Activated T-cell treated with anti-CD3 and anti-CD28 coated beads, Interleukin-2, amount 50 U/mL, for 1 hour (primary cell): ENCODE data around the gene SP3.
"Not testable (repeated sequence)": the region's sequence is repeated elsewhere in the genome, so short reads cannot be mapped to it uniquely, and the experiment has no call there.

ENCODE experiments used
- DNase-seq: peaks from one replicate; pipeline ENCODE4 v3.0.0-alpha.2; 2020

SP3 gene

DNA sequence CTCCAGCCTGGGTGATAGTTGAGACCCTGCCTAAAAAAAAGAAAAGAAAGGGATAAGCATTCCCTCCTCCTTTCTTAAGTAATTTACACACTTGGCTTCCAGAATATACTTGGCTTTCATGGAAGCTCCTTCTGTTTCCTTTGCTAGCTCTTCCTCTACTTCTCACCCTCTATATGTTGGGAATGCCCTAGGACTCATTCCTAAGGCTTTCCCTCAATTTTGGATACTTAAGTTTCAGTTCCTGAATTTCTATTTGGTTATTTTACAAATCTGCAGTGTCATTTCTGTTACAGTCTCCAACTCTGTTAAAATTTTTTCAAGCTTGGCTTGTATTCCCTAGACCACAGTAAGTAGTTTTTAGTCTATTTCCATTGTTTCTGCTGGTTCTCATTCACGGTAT is 23.6 kb downstream of the SP3 start:
- DNase-seq, result no peak

- DNase-seq, result no peak
These were observed 24.8 kb downstream of the SP3 start for GRCh38 chr2:173940208-173941020.

DNA sequence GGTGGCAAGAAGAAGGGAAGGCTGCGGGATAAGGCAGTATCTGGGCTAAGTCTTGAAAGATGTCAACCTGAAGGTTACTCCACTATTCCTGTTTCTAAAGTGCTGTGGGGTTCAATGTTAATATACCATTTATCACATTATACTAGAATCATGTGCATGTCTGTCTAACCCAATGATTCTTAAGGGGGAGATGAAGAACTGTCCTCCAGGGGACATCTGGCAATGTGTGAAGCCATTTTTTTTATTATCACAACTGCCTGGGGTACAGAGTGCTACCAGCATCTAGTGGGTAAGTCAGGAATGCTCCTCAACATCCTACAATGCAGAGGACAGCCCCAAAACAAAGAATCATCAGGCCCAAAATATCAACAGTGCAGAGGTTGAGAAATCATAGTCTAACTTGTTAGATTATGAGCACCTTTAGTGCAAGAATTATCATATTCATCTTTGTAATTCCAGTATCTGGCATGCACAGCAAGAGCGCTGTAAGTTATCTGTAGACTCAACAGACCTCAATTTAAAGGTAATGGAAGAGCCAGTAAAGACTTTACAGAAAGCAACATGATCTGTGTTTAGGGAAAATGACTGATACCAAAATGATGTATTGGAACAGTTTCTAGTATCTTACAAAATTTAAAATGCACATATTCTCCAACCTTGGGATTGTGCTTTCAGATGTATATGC is 26.3 kb downstream of the SP3 start:
- no peak for DNase-seq

- no peak for DNase-seq
These were observed 29.9 kb downstream of the SP3 start for GRCh38 chr2:173935305-173935704.

DNA sequence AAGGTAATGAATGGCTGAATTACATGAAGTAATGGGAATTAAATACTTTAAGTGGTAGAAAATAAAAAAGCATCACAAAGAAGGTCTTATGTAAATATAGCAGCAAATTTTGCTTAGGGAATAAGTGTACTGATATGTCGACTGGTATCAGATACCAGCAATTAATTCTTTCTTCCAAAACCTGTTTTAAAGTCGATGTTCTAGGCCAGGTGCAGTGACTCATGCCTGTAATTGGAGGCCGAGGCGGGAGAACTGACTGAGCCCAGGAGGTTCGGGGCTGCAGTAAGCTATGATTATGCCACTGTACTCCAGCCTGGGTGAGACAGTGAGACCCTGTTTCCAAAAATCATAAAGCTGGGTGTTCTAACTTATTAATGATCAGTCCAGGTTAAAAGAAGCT is 30.3 kb downstream of the SP3 start:
- no peak for DNase-seq

DNA sequence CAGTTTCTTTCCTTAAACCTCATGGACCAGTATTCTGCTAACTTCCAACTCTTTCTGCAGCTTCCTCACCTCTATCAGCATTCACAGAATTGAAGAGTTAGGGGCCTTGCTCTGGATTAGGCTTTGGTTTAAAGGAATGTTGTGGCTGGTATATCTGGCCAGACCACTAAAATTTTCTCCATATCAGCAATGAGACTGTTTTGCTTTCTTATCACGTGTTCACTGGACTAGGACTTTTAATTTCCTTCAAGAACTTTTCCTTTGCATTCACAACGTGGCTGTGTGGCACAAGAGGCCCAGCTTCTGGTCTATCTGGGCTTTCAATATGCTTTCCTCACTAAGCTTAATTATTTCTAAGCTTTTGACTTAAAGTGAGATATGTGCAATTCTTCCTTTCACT is 33.4 kb downstream of the SP3 start:
- no peak for DNase-seq

GRCh38 chr2:173929441-173929840 is 35.7 kb downstream of the SP3 start:
- DNase-seq, result no peak

DNA sequence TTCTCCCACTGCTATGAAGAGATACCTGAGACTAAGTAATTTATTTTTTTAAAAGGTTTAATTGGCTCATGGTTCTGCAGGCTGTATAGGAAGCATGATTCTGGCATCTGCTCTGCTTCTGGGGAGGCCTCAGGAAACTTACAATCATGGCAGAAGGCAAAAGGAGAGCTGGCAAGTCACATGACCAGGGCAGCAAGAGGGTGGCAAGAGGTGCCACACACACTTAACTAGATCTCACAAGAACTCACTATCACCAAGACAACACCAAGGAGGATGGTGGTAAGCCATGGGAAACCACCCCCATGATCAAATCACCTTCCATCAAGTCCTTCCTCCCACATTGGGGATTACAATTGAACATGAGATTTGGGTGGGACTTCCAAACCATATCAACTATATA is 38.3 kb downstream of the SP3 start:
- no peak for DNase-seq

GRCh38 chr2:173924285-173924684 is 40.9 kb downstream of the SP3 start:
- DNase-seq, result no peak

- no peak for DNase-seq
These were observed 42.4 kb downstream of the SP3 start for GRCh38 chr2:173922760-173923159.

- no peak for DNase-seq
These were observed 43.1 kb downstream of the SP3 start for GRCh38 chr2:173922068-173922467.

GRCh38 chr2:173914055-173914927 is 50.9 kb downstream of the SP3 start:
- no peak for DNase-seq

GRCh38 chr2:173909846-173910245 is 55.3 kb downstream of the SP3 start:
- no peak for DNase-seq

GRCh38 chr2:173906626-173907025 is 58.5 kb downstream of the SP3 start:
- DNase-seq, result no peak

- no peak for DNase-seq
These were observed 61.4 kb downstream of the SP3 start for GRCh38 chr2:173903601-173904394.

- DNase-seq, result no peak
These were observed 66.2 kb downstream of the SP3 start for GRCh38 chr2:173898996-173899395.

DNA sequence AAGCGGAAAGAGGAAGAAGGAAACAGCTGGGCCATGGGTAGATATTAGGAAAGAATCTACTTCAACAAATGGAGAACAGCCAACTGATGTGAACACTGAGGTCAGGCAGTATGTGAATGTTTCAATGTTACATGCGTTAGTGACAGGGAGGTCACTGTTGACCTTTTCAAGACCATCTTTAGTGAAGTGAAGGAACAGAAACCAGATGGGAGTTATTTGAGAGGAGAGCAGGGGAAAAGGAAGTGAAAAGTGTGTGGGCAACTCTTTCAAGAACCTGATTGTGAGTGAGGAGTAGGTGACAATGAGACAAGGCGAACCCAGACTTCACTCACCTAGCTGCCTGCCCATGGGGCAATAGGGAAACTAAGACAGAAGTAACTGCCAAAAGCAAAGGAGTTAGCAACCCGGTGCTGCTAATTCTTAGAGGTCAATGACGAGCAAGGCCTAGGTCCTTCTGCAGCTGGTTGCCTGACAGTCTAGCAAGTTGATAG is 67.0 kb downstream of the SP3 start:
- DNase-seq, result no peak

- DNase-seq, result no peak
These were observed 68.4 kb downstream of the SP3 start for GRCh38 chr2:173896755-173897154.

- no peak for DNase-seq
These were observed 72.8 kb downstream of the SP3 start for GRCh38 chr2:173892341-173892740.

GRCh38 chr2:173891315-173892037 is 73.7 kb downstream of the SP3 start:
- DNase-seq, result no peak

DNA sequence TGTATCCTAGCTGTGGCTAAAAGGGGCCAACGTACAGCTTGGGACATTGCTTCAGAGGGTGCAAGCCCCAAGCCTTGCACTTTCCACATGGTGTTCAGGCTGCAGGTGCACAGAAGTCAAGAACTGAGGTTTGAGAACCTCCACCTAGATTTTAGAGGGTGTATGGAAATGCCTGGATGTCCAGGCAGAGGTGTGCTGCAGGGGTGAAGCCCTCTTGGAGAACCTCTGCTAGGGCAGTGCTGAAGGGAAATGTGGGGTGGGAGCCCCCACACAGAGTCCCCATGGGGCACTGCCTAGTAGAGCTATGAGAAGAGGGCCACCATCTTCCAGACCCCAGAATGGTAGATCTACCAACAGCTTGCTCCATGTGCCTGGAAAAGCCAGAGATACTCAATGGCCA is 75.7 kb downstream of the SP3 start:
- DNase-seq, result not testable (repeated sequence)

DNA sequence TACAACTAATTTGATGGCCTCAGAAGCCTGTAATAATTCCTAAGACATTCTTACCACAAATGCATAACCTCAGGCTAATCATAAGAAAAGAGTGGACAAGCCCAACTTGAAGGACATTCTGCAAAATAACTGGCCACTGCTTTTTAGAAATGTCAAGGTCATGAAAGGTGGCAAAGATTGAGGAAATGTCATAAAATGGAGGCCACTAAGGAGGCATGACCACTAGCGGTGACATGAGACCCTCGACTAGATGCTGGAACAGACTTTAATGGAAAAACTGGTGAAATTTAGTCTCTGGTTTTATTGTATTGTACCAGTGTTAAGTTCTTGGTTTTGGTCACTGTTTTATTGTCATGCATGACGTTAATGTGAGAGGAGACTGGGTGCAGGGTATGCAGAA is 78.6 kb downstream of the SP3 start:
- DNase-seq, result no peak
